Fibroblast of villous mesenchyme (primary cell): ENCODE data around the gene GALNT10. TPM values are rescaled to one million over a fixed set of nuclear protein-coding genes. Genes with fewer than 3 reads are reported as not detected.
A peak's percentile ranks its signal among the peaks of the same experiment; 100 is the strongest.

Experiments used
- DNase-seq: peaks from one replicate; pipeline ENCODE4 v3.0.0-alpha.2; 2010; ENCODE audit warnings: low read depth
- H3K4me3 ChIP-seq: 2 replicates; pipeline ENCODE4 v1.5.1; 2011; ENCODE audit warnings: low read depth, mild to moderate bottlenecking, low read length
- total RNA-seq: library from RNA; depleted of rRNA; stranded (reverse); fragments of >200 nt; gene quantifications from 2 replicates; pipeline ENCODE4 v1.2.3, GENCODE V29; 2012
- TF ChIP-seq, protein P1 (sequence below): IDR thresholded peaks from 2 replicates; pipeline ENCODE4 v1.5.1; 2012; ENCODE audit warnings: low read depth, mild to moderate bottlenecking, low read length; ENCODE audit not compliant: insufficient read depth

Gene GALNT10
- total RNA-seq, 1 donor = 40.6 TPM

DNA sequence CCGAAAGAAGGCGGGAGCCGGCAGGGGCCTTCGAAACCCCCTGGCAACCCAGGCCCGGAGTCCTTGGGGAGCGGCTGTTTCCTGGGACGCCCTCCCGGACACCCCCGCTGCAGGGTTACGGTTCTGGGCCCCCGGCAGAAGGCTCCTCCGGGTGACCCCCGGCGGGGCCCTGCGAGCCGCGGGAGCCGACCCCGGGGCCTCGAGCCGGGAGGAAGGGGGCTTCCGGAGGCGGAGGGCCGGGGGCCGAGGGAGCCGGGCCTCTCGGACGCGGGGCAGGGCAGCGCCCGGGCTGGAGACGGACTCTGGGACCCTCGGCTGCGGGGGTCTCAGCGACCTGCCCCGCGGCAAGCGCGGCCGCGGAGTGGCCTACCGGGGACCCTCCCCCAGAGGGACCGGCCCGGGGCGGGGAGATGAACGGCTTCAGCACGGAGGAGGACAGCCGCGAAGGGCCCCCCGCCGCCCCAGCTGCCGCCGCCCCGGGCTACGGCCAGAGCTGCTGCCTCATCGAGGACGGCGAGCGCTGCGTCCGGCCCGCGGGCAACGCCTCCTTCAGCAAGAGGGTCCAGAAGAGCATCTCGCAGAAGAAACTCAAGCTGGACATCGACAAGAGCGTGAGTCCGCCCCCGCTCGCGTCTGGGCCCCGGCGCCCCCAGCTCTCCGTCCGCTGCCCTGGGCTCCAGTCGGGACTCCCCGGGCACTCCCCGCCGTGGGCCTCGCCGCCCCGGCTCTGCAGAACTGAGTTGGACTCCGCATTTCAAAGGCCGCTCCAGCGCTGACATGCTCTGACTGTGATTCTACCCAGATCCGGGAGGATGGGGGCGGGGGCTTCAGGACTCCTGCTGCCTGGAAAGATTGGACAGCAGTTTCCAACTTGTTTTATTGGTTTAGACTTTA is 255.9 kb downstream of the GALNT10 start:
- TF ChIP-seq, protein P1, sequence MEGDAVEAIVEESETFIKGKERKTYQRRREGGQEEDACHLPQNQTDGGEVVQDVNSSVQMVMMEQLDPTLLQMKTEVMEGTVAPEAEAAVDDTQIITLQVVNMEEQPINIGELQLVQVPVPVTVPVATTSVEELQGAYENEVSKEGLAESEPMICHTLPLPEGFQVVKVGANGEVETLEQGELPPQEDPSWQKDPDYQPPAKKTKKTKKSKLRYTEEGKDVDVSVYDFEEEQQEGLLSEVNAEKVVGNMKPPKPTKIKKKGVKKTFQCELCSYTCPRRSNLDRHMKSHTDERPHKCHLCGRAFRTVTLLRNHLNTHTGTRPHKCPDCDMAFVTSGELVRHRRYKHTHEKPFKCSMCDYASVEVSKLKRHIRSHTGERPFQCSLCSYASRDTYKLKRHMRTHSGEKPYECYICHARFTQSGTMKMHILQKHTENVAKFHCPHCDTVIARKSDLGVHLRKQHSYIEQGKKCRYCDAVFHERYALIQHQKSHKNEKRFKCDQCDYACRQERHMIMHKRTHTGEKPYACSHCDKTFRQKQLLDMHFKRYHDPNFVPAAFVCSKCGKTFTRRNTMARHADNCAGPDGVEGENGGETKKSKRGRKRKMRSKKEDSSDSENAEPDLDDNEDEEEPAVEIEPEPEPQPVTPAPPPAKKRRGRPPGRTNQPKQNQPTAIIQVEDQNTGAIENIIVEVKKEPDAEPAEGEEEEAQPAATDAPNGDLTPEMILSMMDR = no peak
- H3K4me3 ChIP-seq = peak overlapping the region; percentile 98
- peak; percentile 80 for DNase-seq

GRCh38 chr5:154447089-154447725 is 256.7 kb downstream of the GALNT10 start:
- DNase-seq = no peak
- TF ChIP-seq, protein P1 = no peak
- H3K4me3 ChIP-seq = peak overlapping the region; percentile 98

DNA sequence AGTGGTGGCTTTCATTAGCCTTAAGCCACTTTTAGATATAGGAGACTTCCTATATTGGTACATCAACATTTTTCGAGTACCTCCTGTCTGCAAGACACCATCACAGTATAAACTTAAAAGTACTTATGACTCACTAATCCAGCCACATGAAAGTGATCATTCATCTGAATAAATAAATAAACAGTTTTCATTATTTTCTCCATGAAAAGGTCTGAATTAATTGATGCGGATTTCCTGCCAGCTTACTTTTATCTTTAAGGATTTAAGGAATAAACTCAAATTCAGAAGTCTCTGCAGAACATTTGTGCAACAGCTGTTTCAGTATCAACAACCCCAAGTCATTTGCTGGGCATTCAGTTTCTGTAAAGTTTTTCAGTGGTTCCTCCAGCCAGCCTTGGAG is 259.3 kb downstream of the GALNT10 start:
- TF ChIP-seq, protein P1 = no peak
- H3K4me3 ChIP-seq = no peak overlapping the region
- DNase-seq = peak; percentile 45

DNA sequence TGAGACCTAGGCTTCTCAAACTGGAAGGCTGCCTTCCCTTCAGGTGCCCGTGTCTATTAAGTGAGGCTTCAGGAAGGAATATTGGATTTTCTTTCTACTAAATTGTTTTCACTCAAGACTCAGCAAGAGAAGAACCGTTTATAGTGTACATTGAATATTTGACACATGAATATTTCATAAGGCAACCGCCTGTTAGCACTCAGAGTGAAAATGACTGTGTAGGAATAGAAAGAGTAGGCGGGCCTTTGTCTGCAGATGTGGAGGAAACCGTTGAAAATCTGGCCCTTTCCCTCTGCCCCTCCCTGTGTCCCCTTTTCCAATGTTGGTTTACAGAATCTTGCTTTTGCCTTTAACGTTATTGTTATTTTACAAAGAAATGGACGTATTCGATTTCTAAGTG is 261.4 kb downstream of the GALNT10 start:
- H3K4me3 ChIP-seq = no peak overlapping the region
- TF ChIP-seq, protein P1 = no peak
- no peak for DNase-seq

DNA sequence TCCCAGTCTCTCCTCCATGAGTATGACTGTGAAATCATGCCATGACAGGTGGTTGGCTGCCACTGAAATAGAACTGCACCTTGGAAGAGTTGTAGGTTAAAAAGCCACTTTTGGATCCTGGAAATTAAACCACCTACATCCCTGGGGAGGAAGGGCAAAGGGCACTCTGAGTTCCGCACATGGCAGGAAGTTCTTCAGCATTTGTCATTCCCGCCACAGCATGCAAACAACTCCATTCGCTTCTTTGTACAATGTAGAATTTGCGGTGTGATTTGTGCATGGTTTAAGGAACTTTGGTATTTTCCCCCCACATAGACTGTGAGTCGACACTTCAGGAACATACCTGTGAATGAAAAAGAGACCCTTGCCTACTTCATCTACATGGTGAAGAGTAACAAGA is 265.1 kb downstream of the GALNT10 start:
- no peak for DNase-seq
- H3K4me3 ChIP-seq = no peak overlapping the region
- TF ChIP-seq, protein P1 = no peak

- DNase-seq = no peak
- TF ChIP-seq, protein P1 = no peak
- H3K4me3 ChIP-seq = no peak overlapping the region
These were observed 266.0 kb downstream of the GALNT10 start for GRCh38 chr5:154456540-154456939.
